B cell (primary cell): ENCODE measurements around the gene GNG7. TPM values are rescaled to one million over a fixed set of nuclear protein-coding genes. Genes with fewer than 3 reads are reported as not detected.

Source experiments
- ATAC-seq: fragments of 200-7000 bp; cut with Tn5 transposase; one replicate; pipeline ENCODE4 v1.10.0; 2021; ENCODE audit warnings: low read depth, mild to moderate bottlenecking, moderate number of reproducible peaks, moderate library complexity
- CTCF ChIA-PET: fragments of 350-600 bp; sonication (Branson Sonifier 250); formaldehyde crosslinking; loops from one replicate; lab custom pipeline; 2021; ENCODE audit warnings: antibody characterized with exemption, inconsistent platforms; lab: Charles Lee
- POLR2A ChIA-PET: fragments of 350-600 bp; sonication (Branson Sonifier 250); formaldehyde crosslinking; loops from one replicate; lab custom pipeline; 2021; ENCODE audit warnings: antibody characterized with exemption; lab: Charles Lee
- DNase-seq: peaks from one replicate; pipeline ENCODE4 v3.0.0; 2013
- H2AFZ ChIP-seq: 2 replicates; pipeline ENCODE4 v1.6.1; 2012; ENCODE audit warnings: mild to moderate bottlenecking, low read depth, low read length; ENCODE audit not compliant: insufficient read depth, poor library complexity, severe bottlenecking
- H3K27ac ChIP-seq, 2 donors: 1 replicate in 1 of 2; 2 replicates in 1 of 2; pipeline ENCODE4 v1.5.1; 2012 to 2013; ENCODE audit warnings: low read length in 2 of 2, mild to moderate bottlenecking in 2 of 2, moderate library complexity in 1 of 2
- H3K27me3 ChIP-seq, 4 experiments: fragments of 200-600 bp in 1 of 4; sonication (generic) in 1 of 4; replicated peaks in 1 of 4; 1 replicate in 2 of 4; 2 replicates in 2 of 4; pipeline versions ENCODE4 v1.6.1 to v1.7.0; 2013 to 2016; ENCODE audit warnings: low read length in 3 of 4, mild to moderate bottlenecking in 2 of 4, mixed read lengths in 1 of 4, moderate library complexity in 1 of 4; ENCODE audit not compliant: insufficient read depth in 4 of 4, control insufficient read depth in 3 of 4; ENCODE audit errors: control extremely low read depth in 1 of 4
- H3K36me3 ChIP-seq, 2 experiments: replicated peaks in 1 of 2; 1 replicate in 1 of 2; 2 replicates in 1 of 2; pipeline versions ENCODE4 v1.6.1 to v1.7.1; 2013; ENCODE audit warnings: low read length in 1 of 2; ENCODE audit not compliant: insufficient read depth in 2 of 2, control insufficient read depth in 1 of 2; ENCODE audit errors: control extremely low read depth in 1 of 2, extremely low read depth in 1 of 2
- H3K4me1 ChIP-seq, 2 donors: fragments of 200-600 bp in 1 of 2; sonication (generic) in 1 of 2; 1 replicate in 1 of 2; 2 replicates in 1 of 2; pipeline versions ENCODE4 v1.5.1 to v1.6.1; 2013 to 2017; ENCODE audit warnings: low read length in 2 of 2; ENCODE audit not compliant: control insufficient read depth in 2 of 2, insufficient read depth in 2 of 2
- H3K4me2 ChIP-seq: replicated peaks from 2 replicates; pipeline ENCODE3; 2012; ENCODE audit warnings: mild to moderate bottlenecking, low read depth, low read length; ENCODE audit not compliant: poor library complexity, severe bottlenecking
- H3K4me3 ChIP-seq, 5 experiments: fragments of 200-600 bp in 1 of 5; sonication (generic) in 1 of 5; 1 replicate in 3 of 5; 2 replicates in 2 of 5; pipeline versions ENCODE4 v1.5.1 to v1.7.0; 2011 to 2016; ENCODE audit warnings: low read length in 4 of 5, mild to moderate bottlenecking in 4 of 5, low read depth in 2 of 5, control low read depth in 1 of 5, moderate library complexity in 1 of 5; ENCODE audit not compliant: insufficient read depth in 1 of 5; ENCODE audit errors: control extremely low read depth in 1 of 5, extremely low read depth in 1 of 5
- H3K79me2 ChIP-seq: fragments of 200-600 bp; sonication (generic); one replicate; pipeline ENCODE4 v1.6.0; 2016; ENCODE audit warnings: low read length; ENCODE audit not compliant: control insufficient read depth, insufficient read depth
- H3K9ac ChIP-seq: fragments of 200-600 bp; sonication (generic); 2 replicates; pipeline ENCODE4 v1.6.1; 2017; ENCODE audit warnings: mild to moderate bottlenecking, low read length, moderate library complexity
- H3K9me3 ChIP-seq, 3 donors: one replicate each; pipeline versions ENCODE4 v1.6.1 to v1.7.1; 2013; ENCODE audit warnings: low read length in 2 of 3; ENCODE audit not compliant: control insufficient read depth in 2 of 3, insufficient read depth in 1 of 3; ENCODE audit errors: control extremely low read depth in 1 of 3
- H4K20me1 ChIP-seq: 2 replicates; pipeline ENCODE4 v1.6.0; 2012; ENCODE audit warnings: mild to moderate bottlenecking, low read length; ENCODE audit not compliant: insufficient read depth, control insufficient read depth, poor library complexity, severe bottlenecking
- H3K27ac Mint-ChIP-seq: one replicate; pipeline ENCODE4 v1.8.0; 2021; ENCODE audit warnings: mixed read lengths
- H3K27me3 Mint-ChIP-seq: one replicate; pipeline ENCODE4 v1.8.0; 2021; ENCODE audit warnings: mixed read lengths
- H3K4me1 Mint-ChIP-seq: one replicate; pipeline ENCODE4 v1.8.0; 2021; ENCODE audit warnings: mixed read lengths
- H3K4me3 Mint-ChIP-seq: one replicate; pipeline ENCODE4 v1.8.0; 2021; ENCODE audit warnings: mixed read lengths
- H3K9me3 Mint-ChIP-seq: one replicate; pipeline ENCODE4 v1.8.0; 2022; ENCODE audit warnings: mixed read lengths; ENCODE audit not compliant: insufficient read depth
- CTCF ChIP-seq: fragments of 200-600 bp; IDR thresholded peaks from one replicate; pipeline ENCODE4 v1.8.0; 2022; ENCODE audit warnings: antibody characterized with exemption, mild to moderate bottlenecking
- EZH2 ChIP-seq: IDR thresholded peaks from 2 replicates; pipeline ENCODE4 v1.6.1; 2012; ENCODE audit warnings: borderline replicate concordance, low read depth, mild to moderate bottlenecking, moderate library complexity, low read length; ENCODE audit not compliant: insufficient read depth, poor library complexity, severe bottlenecking
- WGBS: methylation state at CpG from one replicate; pipeline ENCODE4 v1.1.5; 2013; ENCODE audit warnings: missing lambda C conversion rate; ENCODE audit not compliant: insufficient coverage; 5-methylcytosine and 5-hydroxymethylcytosine counted together
- intact Hi-C: fragments of 100-400 bp; cut with micrococcal nuclease; formaldehyde crosslinking; loops from one replicate; pipeline ENCODE4 v1.10.0; 2022
- polyA plus RNA-seq: library from polyadenylated mRNA; depleted of rRNA; stranded (reverse); fragments of >200 nt; gene quantifications from 2 replicates; pipeline ENCODE4 v1.2.3, GENCODE V29; 2012
- total RNA-seq, 2 donors: library from RNA; stranded (reverse); fragments of 120-200 nt in 1 of 2; gene quantifications; 1 replicate in 1 of 2; 2 replicates in 1 of 2; pipeline versions ENCODE4 v1.2.3 to v1.2.4, GENCODE V29; 2013 to 2022

GNG7 gene
- total and polyA plus RNA-seq, 2 donors (not counting 1 experiment from before 2014, with no cell fraction given): 76.3 to 153 TPM

- Histone ChIP-seq H2AFZ (no peak overlapping the region), H3K9ac (no peak overlapping the region), H3K4me2 (no peak overlapping the region), H3K36me3 (peaks cover 0 to 15% of the 10 kb centered on the region in 2 experiments), H4K20me1 (peaks cover 7% of the 10 kb centered on the region), H3K27ac (no peak overlapping the region), H3K79me2 (peaks cover 16% of the 10 kb centered on the region), H3K9me3 (peaks cover 0 to 6% (median 0%) of the 10 kb centered on the region in 3 donors), H3K4me1 (peaks cover 14 to 21% of the 10 kb centered on the region in 2 donors), H3K4me3 (no peak overlapping the region), H3K27me3 (no peaks in the 10 kb centered on the region)
- H3K9me3 Mint-ChIP-seq: no peaks in the 10 kb centered on the region
- ATAC-seq: no peak
- intact Hi-C loops: no loop called here
- peaks cover 30% of the 10 kb centered on the region for H3K4me1 Mint-ChIP-seq
- H3K27ac Mint-ChIP-seq: no peak overlapping the region
- CTCF ChIA-PET: interaction anchor here (1.0 to 1.3 kb wide), 2 partner anchors 19 to 82 kb away, joined by 4 to 5 read pairs; no protein-coding TSS in a partner anchor
- TF ChIP-seq CTCF (no peak), EZH2 (no peak)
- H3K4me3 Mint-ChIP-seq: no peak overlapping the region
- POLR2A ChIA-PET: interaction anchor here (0.5 kb wide), 1 partner anchor 32 kb away, joined by 3 read pairs; no protein-coding TSS in a partner anchor
- peak; percentile 6 for DNase-seq
- H3K27me3 Mint-ChIP-seq: no peaks in the 10 kb centered on the region
- WGBS: 96% methylated on average over 26 of the region's 26 CpGs
Measured at GRCh38 chr19:2729943-2730818, 27.7 kb upstream of the GNG7 start.
